HepG2 (cell line): ENCODE data around the gene CFL1. TPM values are rescaled to one million over a fixed set of nuclear protein-coding genes. Genes with fewer than 3 reads are reported as not detected.

Experiments
- HNRNPK ChIP-seq: fragments of 200-400 bp; formaldehyde crosslinking; IDR thresholded peaks from 2 replicates; pipeline ENCODE4 v1.6.1; 2018; ENCODE audit warnings: low read length, low read depth, moderate library complexity, mild to moderate bottlenecking; ENCODE audit not compliant: poor library complexity, severe bottlenecking
- KLF9 ChIP-seq: IDR thresholded peaks from 2 replicates; pipeline ENCODE4 v1.6.1; 2016; ENCODE audit warnings: low read depth
- PHF8 ChIP-seq: sonication (generic); formaldehyde crosslinking; IDR thresholded peaks from 2 replicates; pipeline ENCODE4 v1.5.0; 2020; ENCODE audit warnings: missing genetic modification reagents
- REL ChIP-seq: sonication (generic); formaldehyde crosslinking; conservative IDR thresholded peaks from 2 replicates; pipeline ENCODE4 v1.8.0; 2022; ENCODE audit warnings: mild to moderate bottlenecking, missing genetic modification reagents, moderate library complexity
- THAP11 ChIP-seq: IDR thresholded peaks from 2 replicates; pipeline ENCODE4 v1.6.1; 2016; ENCODE audit warnings: missing biosample characterization, missing genetic modification reagents
- ZBTB7B ChIP-seq: sonication (generic); formaldehyde crosslinking; IDR thresholded peaks from 2 replicates; pipeline ENCODE4 v1.4.0; 2020; ENCODE audit warnings: missing genetic modification reagents
- ZMYM3 ChIP-seq: sonication (generic); formaldehyde crosslinking; IDR thresholded peaks from 2 replicates; pipeline ENCODE4 v1.5.1; 2020; ENCODE audit warnings: mild to moderate bottlenecking, missing genetic modification reagents
- ZNF530 ChIP-seq: sonication (generic); formaldehyde crosslinking; IDR thresholded peaks from 2 replicates; pipeline ENCODE4 v1.5.0; 2020; ENCODE audit warnings: low read depth, mild to moderate bottlenecking, missing genetic modification reagents
- ZNF670 ChIP-seq: sonication (generic); formaldehyde crosslinking; IDR thresholded peaks from 2 replicates; pipeline ENCODE4 v1.8.0; 2022; ENCODE audit warnings: mild to moderate bottlenecking, missing genetic modification reagents, borderline replicate concordance
- polyA plus RNA-seq, 8 experiments: library from polyadenylated mRNA; depleted of rRNA in 3 of 8; stranded (reverse) in 7 of 8; unstranded in 1 of 8; fragments of >200 nt; fragmentation: Illumina TruSeq in 4 of 8; extraction: Trizol in 4 of 8; gene quantifications; 2 replicates each; pipeline versions ENCODE4 v1.2.1 to v1.2.3, GENCODE V29; 2011 to 2016; ENCODE audit warnings: low read depth in 4 of 8, missing spikeins in 1 of 8, mixed read lengths in 1 of 8; ENCODE audit not compliant: insufficient read depth in 1 of 8
- total RNA-seq, 5 experiments: library from RNA; depleted of rRNA; stranded (reverse); fragments of >200 nt; fragmentation: Illumina TruSeq; extraction: Trizol; gene quantifications; 2 replicates each; pipeline ENCODE4 v1.2.3, GENCODE V29; 2016; ENCODE audit warnings: low read depth in 1 of 5
- TF ChIP-seq, protein P1 (sequence below): IDR thresholded peaks from 2 replicates; pipeline ENCODE4 v1.6.1; 2016
- TF ChIP-seq, protein P2 (sequence below): sonication (generic); formaldehyde crosslinking; IDR thresholded peaks from 2 replicates; pipeline ENCODE4 v1.5.1; 2020; ENCODE audit warnings: missing genetic modification reagents, mild to moderate bottlenecking, borderline replicate concordance
- TF ChIP-seq, protein P3 (sequence below): sonication (generic); formaldehyde crosslinking; IDR thresholded peaks from 2 replicates; pipeline ENCODE4 v1.5.0; 2020; ENCODE audit warnings: missing genetic modification reagents, mild to moderate bottlenecking, borderline replicate concordance
- TF ChIP-seq, protein P4 (sequence below), 2 experiments: sonication (generic) in 1 of 2; formaldehyde crosslinking in 1 of 2; IDR thresholded peaks; 2 replicates each; pipeline versions ENCODE4 v1.4.0 to v1.6.1; 2016 to 2020; ENCODE audit warnings: borderline replicate concordance in 1 of 2, low read depth in 1 of 2, mild to moderate bottlenecking in 1 of 2, missing genetic modification reagents in 1 of 2

The CFL1 gene
- total and polyA plus RNA-seq, 2 of the 13 experiments (the other 11 are each of a cell fraction or from before 2014, with no cell fraction given), result 379 to 383 TPM

DNA sequence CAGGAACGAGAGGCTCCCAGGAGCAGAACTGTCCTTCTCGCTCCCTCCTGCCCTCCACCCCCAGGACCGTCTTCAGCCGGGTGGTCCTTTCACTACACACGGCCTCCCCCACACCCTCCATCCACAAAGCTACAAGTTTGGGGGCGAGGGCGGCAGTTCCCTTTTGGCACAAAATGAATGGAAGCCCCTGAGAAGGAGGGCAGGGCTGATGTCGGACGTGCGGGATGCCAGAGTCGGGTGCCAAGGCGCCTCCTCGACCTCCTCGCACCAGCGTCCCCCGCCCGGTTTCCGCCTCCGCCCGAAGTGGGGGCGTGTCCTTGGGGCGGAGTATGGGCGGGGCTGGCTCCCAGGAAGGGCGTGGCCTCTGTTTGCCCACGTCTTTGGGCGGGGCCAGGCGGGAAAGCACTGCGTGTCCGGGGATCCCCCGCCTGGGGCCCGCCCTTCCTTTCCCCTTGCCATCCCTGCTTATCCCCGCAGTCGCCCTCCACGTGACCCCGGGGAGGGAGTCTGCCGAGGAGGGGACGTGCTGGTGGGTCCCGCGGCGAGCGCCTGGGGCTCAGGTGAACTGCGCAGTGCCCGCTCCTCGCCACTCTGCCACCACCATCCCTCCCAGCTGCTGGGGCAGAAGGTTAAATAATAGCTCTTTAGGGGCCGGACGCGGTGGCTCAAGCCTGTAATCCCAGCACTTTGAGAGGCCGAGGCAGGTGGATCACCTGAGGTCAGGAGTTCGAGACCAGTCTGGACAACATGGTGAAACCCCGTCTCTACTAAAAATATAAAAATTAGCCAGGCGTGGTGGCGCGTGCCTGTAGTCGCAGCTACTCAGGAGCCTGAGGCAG is 15.6 kb upstream of the CFL1 start (continued):
- peak; percentile 44; the same call in 1 of the 2 replicates for TF ChIP-seq KLF9 (CRISPR knock-in tag)
- TF ChIP-seq, protein P1, sequence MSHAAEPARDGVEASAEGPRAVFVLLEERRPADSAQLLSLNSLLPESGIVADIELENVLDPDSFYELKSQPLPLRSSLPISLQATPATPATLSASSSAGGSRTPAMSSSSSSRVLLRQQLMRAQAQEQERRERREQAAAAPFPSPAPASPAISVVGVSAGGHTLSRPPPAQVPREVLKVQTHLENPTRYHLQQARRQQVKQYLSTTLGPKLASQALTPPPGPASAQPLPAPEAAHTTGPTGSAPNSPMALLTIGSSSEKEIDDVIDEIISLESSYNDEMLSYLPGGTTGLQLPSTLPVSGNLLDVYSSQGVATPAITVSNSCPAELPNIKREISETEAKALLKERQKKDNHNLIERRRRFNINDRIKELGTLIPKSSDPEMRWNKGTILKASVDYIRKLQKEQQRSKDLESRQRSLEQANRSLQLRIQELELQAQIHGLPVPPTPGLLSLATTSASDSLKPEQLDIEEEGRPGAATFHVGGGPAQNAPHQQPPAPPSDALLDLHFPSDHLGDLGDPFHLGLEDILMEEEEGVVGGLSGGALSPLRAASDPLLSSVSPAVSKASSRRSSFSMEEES (CRISPR knock-in tag), result peak; percentile 87; the same call in 1 of the 2 replicates
- TF ChIP-seq, protein P2, sequence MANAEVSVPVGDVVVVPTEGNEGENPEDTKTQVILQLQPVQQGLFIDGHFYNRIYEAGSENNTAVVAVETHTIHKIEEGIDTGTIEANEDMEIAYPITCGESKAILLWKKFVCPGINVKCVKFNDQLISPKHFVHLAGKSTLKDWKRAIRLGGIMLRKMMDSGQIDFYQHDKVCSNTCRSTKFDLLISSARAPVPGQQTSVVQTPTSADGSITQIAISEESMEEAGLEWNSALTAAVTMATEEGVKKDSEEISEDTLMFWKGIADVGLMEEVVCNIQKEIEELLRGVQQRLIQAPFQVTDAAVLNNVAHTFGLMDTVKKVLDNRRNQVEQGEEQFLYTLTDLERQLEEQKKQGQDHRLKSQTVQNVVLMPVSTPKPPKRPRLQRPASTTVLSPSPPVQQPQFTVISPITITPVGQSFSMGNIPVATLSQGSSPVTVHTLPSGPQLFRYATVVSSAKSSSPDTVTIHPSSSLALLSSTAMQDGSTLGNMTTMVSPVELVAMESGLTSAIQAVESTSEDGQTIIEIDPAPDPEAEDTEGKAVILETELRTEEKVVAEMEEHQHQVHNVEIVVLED (CRISPR knock-in tag), result peak; percentile 53
- peak; percentile 64 for TF ChIP-seq THAP11
- peak; percentile 35; the same call in 1 of the 2 replicates for TF ChIP-seq PHF8 (CRISPR knock-in tag)
- peak; percentile 80 for TF ChIP-seq ZNF670 (CRISPR knock-in tag)
- no peak for TF ChIP-seq REL (CRISPR knock-in tag)
- TF ChIP-seq, protein P3, sequence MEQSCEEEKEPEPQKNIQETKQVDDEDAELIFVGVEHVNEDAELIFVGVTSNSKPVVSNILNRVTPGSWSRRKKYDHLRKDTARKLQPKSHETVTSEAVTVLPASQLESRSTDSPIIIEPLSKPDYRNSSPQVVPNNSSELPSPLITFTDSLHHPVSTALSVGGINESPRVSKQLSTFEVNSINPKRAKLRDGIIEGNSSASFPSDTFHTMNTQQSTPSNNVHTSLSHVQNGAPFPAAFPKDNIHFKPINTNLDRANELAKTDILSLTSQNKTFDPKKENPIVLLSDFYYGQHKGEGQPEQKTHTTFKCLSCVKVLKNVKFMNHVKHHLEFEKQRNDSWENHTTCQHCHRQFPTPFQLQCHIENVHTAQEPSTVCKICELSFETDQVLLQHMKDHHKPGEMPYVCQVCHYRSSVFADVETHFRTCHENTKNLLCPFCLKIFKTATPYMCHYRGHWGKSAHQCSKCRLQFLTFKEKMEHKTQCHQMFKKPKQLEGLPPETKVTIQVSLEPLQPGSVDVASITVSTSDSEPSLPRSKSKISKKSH (CRISPR knock-in tag), result peak; percentile 87
- peak; percentile 66 for TF ChIP-seq HNRNPK
- TF ChIP-seq ZMYM3, result peak; percentile 97
- TF ChIP-seq ZNF530 (CRISPR knock-in tag), result no peak
- TF ChIP-seq, protein P4, sequence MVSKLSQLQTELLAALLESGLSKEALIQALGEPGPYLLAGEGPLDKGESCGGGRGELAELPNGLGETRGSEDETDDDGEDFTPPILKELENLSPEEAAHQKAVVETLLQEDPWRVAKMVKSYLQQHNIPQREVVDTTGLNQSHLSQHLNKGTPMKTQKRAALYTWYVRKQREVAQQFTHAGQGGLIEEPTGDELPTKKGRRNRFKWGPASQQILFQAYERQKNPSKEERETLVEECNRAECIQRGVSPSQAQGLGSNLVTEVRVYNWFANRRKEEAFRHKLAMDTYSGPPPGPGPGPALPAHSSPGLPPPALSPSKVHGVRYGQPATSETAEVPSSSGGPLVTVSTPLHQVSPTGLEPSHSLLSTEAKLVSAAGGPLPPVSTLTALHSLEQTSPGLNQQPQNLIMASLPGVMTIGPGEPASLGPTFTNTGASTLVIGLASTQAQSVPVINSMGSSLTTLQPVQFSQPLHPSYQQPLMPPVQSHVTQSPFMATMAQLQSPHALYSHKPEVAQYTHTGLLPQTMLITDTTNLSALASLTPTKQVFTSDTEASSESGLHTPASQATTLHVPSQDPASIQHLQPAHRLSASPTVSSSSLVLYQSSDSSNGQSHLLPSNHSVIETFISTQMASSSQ (IDR thresholded peaks at IDR 0.05; ENCODE audit: low read depth), result no peak
- TF ChIP-seq, protein P4 (CRISPR knock-in tag; IDR thresholded peaks at IDR 0.05; ENCODE audit: borderline replicate concordance), result peak; percentile 14; the same call in 1 of the 2 replicates
- TF ChIP-seq ZBTB7B, result peak; percentile 36; the same call in 1 of the 2 replicates
